Thyroid gland (tissue), 4 donors: ENCODE data around the gene C10orf53. TPM values are rescaled to one million over a fixed set of nuclear protein-coding genes. Genes with fewer than 3 reads are reported as not detected.

Source experiments
- DNase-seq, 2 donors: peaks; one replicate each; pipeline ENCODE4 v3.0.0-alpha.2; 2019
- H3K27ac ChIP-seq, 3 donors: fragments of 200-600 bp; sonication (generic); 1 replicate in 2 of 3; 2 replicates in 1 of 3; pipeline ENCODE4 v1.5.1; 2016 to 2019; ENCODE audit warnings: mild to moderate bottlenecking in 1 of 3, moderate library complexity in 1 of 3
- H3K27me3 ChIP-seq: fragments of 200-600 bp; sonication (generic); one replicate; pipeline ENCODE4 v1.5.1; 2019
- H3K36me3 ChIP-seq, 2 donors: fragments of 200-600 bp; sonication (generic); one replicate each; pipeline ENCODE4 v1.5.1; 2016 to 2019
- H3K4me1 ChIP-seq, 2 donors: fragments of 200-600 bp; sonication (generic); one replicate each; pipeline ENCODE4 v1.5.1; 2017 to 2019
- H3K4me3 ChIP-seq, 3 donors: fragments of 200-600 bp; sonication (generic); replicated peaks in 1 of 3; 1 replicate in 2 of 3; 2 replicates in 1 of 3; pipeline ENCODE4 v1.5.1; 2016; ENCODE audit warnings: mild to moderate bottlenecking in 1 of 3
- H3K9me3 ChIP-seq: fragments of 200-600 bp; sonication (generic); one replicate; pipeline ENCODE4 v1.5.1; 2017
- CTCF ChIP-seq, 6 experiments: fragments of 200-600 bp in 3 of 6; fragments of 450-650 bp in 3 of 6; sonication (generic) in 3 of 6; IDR thresholded peaks; one replicate each; pipeline ENCODE4 v1.5.1; 2016 to 2019; ENCODE audit warnings: antibody characterized with exemption in 6 of 6, mild to moderate bottlenecking in 2 of 6, inconsistent platforms in 1 of 6, moderate library complexity in 1 of 6
- POLR2A ChIP-seq, 2 donors: fragments of 450-650 bp; IDR thresholded peaks; one replicate each; pipeline ENCODE4 v1.6.1; 2017; ENCODE audit warnings: antibody characterized with exemption in 2 of 2, mild to moderate bottlenecking in 2 of 2, moderate library complexity in 1 of 2
- WGBS, 2 donors: methylation state at CpG; one replicate each; pipeline ENCODE4 v1.1.5; 2017; 5-methylcytosine and 5-hydroxymethylcytosine counted together
- intact Hi-C: fragments of 100-400 bp; cut with DNase I; formaldehyde crosslinking; loops from one replicate; pipeline ENCODE4 v1.15.1; 2023
- total RNA-seq, 4 donors: library from RNA; depleted of rRNA; stranded (reverse); fragments of >200 nt; gene quantifications; one replicate each; pipeline ENCODE4 v1.2.3, GENCODE V29; 2016

The C10orf53 gene
- total RNA-seq, 4 donors from 2014 or later = not detected

- no peaks in the 10 kb centered on the region for H3K4me1 ChIP-seq
- H3K27me3 ChIP-seq = no peaks in the 10 kb centered on the region
- H3K27ac ChIP-seq = no peak overlapping the region
- TF ChIP-seq CTCF (IDR thresholded peaks at IDR 0.05) (no peak), POLR2A (IDR thresholded peaks at IDR 0.05) (no peak)
- 62 to 71% methylated on average over 9 of the region's 9 CpGs for WGBS, 2 donors
- intact Hi-C loops = no loop called here
- no peaks in the 10 kb centered on the region for H3K9me3 ChIP-seq
- no peak overlapping the region for H3K4me3 ChIP-seq
- DNase-seq = no peak
- no peaks in the 10 kb centered on the region for H3K36me3 ChIP-seq
These were observed 22.5 kb upstream of the C10orf53 start for GRCh38 chr10:49656845-49657493.

- Histone ChIP-seq H3K4me1 (no peaks in the 10 kb centered on the region), H3K27ac (no peak overlapping the region), H3K9me3 (no peaks in the 10 kb centered on the region), H3K27me3 (no peaks in the 10 kb centered on the region), H3K36me3 (no peaks in the 10 kb centered on the region), H3K4me3 (no peak overlapping the region)
- WGBS, 2 donors = 68 to 81% methylated on average over 1 of the region's 1 CpG
- no peak for TF ChIP-seq POLR2A (IDR thresholded peaks at IDR 0.05)
- no peak for TF ChIP-seq CTCF (IDR thresholded peaks at IDR 0.05)
- intact Hi-C loops = no loop called here
- DNase-seq = no peak
These were observed 21.8 kb upstream of the C10orf53 start for GRCh38 chr10:49657606-49658005.

GRCh38 chr10:49661140-49661856 lies 18.2 kb upstream of the C10orf53 start:
- Histone ChIP-seq H3K27me3 (no peaks in the 10 kb centered on the region), H3K36me3 (no peaks in the 10 kb centered on the region), H3K9me3 (no peaks in the 10 kb centered on the region), H3K4me1 (no peaks in the 10 kb centered on the region), H3K4me3 (no peak overlapping the region), H3K27ac (no peak overlapping the region)
- TF ChIP-seq POLR2A (IDR thresholded peaks at IDR 0.05) = no peak
- TF ChIP-seq CTCF (IDR thresholded peaks at IDR 0.05) = no peak
- DNase-seq = no peak
- 54 to 57% methylated on average over 8 of the region's 8 CpGs for WGBS, 2 donors
- intact Hi-C loops = no loop called here

GRCh38 chr10:49662169-49662830 lies 17.2 kb upstream of the C10orf53 start:
- TF ChIP-seq POLR2A (IDR thresholded peaks at IDR 0.05) = no peak
- no peak for TF ChIP-seq CTCF (IDR thresholded peaks at IDR 0.05)
- H3K9me3 ChIP-seq = no peaks in the 10 kb centered on the region
- H3K27ac ChIP-seq = no peak overlapping the region
- WGBS, 2 donors = 93% methylated on average over 6 to 15 of the region's 15 CpGs
- H3K27me3 ChIP-seq = no peaks in the 10 kb centered on the region
- no peaks in the 10 kb centered on the region for H3K4me1 ChIP-seq
- no peak overlapping the region for H3K4me3 ChIP-seq
- no peak for DNase-seq
- intact Hi-C loops = no loop called here
- no peaks in the 10 kb centered on the region for H3K36me3 ChIP-seq

GRCh38 chr10:49663596-49663995 lies 15.9 kb upstream of the C10orf53 start:
- no peaks in the 10 kb centered on the region for H3K9me3 ChIP-seq
- TF ChIP-seq CTCF (IDR thresholded peaks at IDR 0.05) = no peak
- no peak for TF ChIP-seq POLR2A (IDR thresholded peaks at IDR 0.05)
- H3K4me3 ChIP-seq = no peak overlapping the region
- no peak for DNase-seq
- WGBS, 2 donors = 85 to 89% methylated on average over 6 of the region's 6 CpGs
- intact Hi-C loops = no loop called here
- H3K4me1 ChIP-seq = no peaks in the 10 kb centered on the region
- no peaks in the 10 kb centered on the region for H3K27me3 ChIP-seq
- H3K27ac ChIP-seq = no peak overlapping the region
- H3K36me3 ChIP-seq = no peaks in the 10 kb centered on the region
